ENCODE measurements around the gene CRADD. TPM values are rescaled to one million over a fixed set of nuclear protein-coding genes. Genes with fewer than 3 reads are reported as not detected.
"Not testable (repeated sequence)": the region's sequence is repeated elsewhere in the genome, so short reads cannot be mapped to it uniquely, and the experiment has no call there.

The CRADD gene
- total RNA-seq, 1 donor from 2014 or later: 9.8 TPM

DNA sequence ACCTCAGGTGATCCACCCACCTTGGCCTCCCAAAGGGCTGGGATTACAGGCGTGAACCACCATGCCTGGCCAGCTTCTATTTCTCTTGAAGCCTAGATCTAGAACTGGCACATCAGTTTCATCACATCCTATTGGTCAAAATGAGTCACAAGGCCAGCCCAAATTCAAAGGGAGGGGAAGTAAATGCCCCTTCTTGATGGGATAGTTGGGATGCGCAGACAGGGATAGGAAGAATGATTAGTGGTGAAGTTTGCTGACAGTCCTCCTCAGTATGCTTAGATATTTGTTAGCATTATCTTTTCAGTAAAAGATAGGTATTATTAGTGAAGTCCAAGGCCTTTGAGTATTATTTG lies 33.4 kb downstream of the CRADD start:
- TF ChIP-seq, protein P1, sequence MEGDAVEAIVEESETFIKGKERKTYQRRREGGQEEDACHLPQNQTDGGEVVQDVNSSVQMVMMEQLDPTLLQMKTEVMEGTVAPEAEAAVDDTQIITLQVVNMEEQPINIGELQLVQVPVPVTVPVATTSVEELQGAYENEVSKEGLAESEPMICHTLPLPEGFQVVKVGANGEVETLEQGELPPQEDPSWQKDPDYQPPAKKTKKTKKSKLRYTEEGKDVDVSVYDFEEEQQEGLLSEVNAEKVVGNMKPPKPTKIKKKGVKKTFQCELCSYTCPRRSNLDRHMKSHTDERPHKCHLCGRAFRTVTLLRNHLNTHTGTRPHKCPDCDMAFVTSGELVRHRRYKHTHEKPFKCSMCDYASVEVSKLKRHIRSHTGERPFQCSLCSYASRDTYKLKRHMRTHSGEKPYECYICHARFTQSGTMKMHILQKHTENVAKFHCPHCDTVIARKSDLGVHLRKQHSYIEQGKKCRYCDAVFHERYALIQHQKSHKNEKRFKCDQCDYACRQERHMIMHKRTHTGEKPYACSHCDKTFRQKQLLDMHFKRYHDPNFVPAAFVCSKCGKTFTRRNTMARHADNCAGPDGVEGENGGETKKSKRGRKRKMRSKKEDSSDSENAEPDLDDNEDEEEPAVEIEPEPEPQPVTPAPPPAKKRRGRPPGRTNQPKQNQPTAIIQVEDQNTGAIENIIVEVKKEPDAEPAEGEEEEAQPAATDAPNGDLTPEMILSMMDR (conservative IDR thresholded peaks at IDR 0.05): no peak
- Mint-ChIP-seq H3K27ac (ENCODE audit: unreplicated experiment) (no peak overlapping the region), H3K27me3 (ENCODE audit: low read depth) (no peaks in the 10 kb centered on the region), H3K4me3 (no peak overlapping the region), H3K9me3 (peaks cover 12% of the 10 kb centered on the region), H3K4me1 (peaks cover 5% of the 10 kb centered on the region), H3K36me3 (ENCODE audit: low read depth) (peaks cover 14% of the 10 kb centered on the region)
- no peak for DNase-seq (ENCODE audit: low read depth, low spot score)

DNA sequence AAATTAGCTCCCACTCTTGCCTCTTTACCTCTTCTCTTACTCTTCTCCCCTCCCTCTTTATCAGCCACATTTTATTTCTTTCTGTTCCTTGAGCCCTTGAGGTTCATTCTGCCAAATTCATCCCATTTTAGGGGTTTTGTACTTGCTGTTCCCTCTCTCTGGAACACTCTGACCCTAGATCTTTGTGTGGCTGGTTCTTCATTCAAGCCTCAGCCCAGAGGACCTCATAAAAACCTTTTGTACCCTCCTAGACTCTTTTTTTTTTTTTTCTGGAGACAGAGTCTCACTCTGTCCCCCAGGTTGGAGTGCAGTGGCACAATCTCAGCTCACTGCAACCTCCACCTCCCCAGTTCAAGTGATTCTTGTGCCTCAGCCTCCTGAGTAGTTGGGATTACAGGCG lies 34.3 kb downstream of the CRADD start:
- not testable (repeated sequence) for DNase-seq (ENCODE audit: low read depth, low spot score); H3K27me3 Mint-ChIP-seq (ENCODE audit: low read depth); H3K27ac Mint-ChIP-seq (ENCODE audit: unreplicated experiment); H3K4me1 Mint-ChIP-seq; H3K4me3 Mint-ChIP-seq
- Mint-ChIP-seq H3K36me3 (ENCODE audit: low read depth) (peaks cover 14% of the 10 kb centered on the region), H3K9me3 (peaks cover 12% of the 10 kb centered on the region)

DNA sequence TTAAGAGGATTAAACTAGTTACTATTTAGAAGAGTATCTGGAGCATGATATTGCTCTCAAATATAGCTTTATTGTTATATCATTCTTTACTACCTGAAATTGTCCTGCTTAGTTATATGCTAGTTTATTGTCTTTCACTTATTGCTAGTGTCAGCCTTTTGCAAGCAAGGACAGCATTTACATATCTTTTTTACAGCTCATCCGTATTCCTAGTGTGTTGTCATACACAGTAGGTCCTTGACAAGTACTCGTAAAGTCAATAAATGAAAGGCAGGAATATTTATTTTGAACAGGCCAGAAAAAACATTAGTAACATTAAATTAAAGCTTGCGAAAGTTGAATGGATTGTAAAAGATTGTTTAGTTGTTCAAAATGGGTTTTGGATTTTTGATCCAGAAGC lies 35.0 kb downstream of the CRADD start:
- Mint-ChIP-seq H3K4me1 (peaks cover 5% of the 10 kb centered on the region), H3K9me3 (peaks cover 12% of the 10 kb centered on the region), H3K27ac (ENCODE audit: unreplicated experiment) (no peak overlapping the region), H3K27me3 (ENCODE audit: low read depth) (no peaks in the 10 kb centered on the region), H3K36me3 (ENCODE audit: low read depth) (peaks cover 14% of the 10 kb centered on the region), H3K4me3 (no peak overlapping the region)
- TF ChIP-seq, protein P1 (conservative IDR thresholded peaks at IDR 0.05): no peak
- no peak for DNase-seq (ENCODE audit: low read depth, low spot score)

DNA sequence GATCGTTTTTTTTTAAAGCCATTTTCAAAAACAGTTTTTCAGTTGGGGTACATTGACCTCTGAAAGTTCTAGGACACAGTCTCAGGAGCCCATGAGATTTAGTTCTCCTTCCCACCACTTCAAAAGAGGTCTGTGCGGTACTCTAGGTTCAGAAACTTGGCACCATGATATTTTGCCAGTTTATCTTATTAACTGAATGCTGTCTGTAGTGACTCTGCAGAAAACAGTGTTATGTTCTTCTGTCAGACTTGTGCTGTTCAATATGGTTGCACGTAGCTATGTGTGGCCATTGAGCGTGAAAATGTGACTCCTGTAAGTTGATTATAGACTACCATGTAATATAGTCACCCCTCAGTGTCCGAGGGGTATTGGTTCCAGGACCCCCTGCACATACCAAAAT lies 35.9 kb downstream of the CRADD start:
- no peak overlapping the region for H3K4me3 Mint-ChIP-seq
- peaks cover 5% of the 10 kb centered on the region for H3K4me1 Mint-ChIP-seq
- TF ChIP-seq, protein P1 (conservative IDR thresholded peaks at IDR 0.05): no peak
- no peak overlapping the region for H3K27ac Mint-ChIP-seq (ENCODE audit: unreplicated experiment)
- no peaks in the 10 kb centered on the region for H3K27me3 Mint-ChIP-seq (ENCODE audit: low read depth)
- peaks cover 18% of the 10 kb centered on the region for H3K36me3 Mint-ChIP-seq (ENCODE audit: low read depth)
- peaks cover 13% of the 10 kb centered on the region for H3K9me3 Mint-ChIP-seq
- DNase-seq (ENCODE audit: low read depth, low spot score): no peak

DNA sequence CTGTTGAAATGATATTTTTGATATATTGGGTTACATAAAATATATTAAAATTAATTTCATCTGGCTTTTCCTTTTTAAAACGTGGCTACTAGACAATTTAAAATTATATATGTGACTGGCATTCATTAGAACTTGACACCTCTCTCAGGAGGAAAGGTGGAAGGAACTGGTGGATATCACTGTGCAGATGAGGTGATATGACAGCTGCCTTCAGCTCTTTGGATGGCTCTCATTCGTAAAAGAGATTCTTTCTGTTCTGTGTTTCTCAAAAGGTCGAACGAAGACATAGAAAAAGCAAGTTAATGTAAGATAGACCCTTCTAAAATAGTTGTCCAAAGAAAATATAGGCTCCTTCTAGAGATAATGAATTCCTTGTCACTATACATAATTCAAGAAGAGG lies 36.6 kb downstream of the CRADD start:
- Mint-ChIP-seq H3K27ac (ENCODE audit: unreplicated experiment) (no peak overlapping the region), H3K9me3 (peaks cover 16% of the 10 kb centered on the region), H3K4me3 (no peak overlapping the region), H3K27me3 (ENCODE audit: low read depth) (no peaks in the 10 kb centered on the region), H3K36me3 (ENCODE audit: low read depth) (peaks cover 24% of the 10 kb centered on the region), H3K4me1 (peaks cover 5% of the 10 kb centered on the region)
- no peak for DNase-seq (ENCODE audit: low read depth, low spot score)
- TF ChIP-seq, protein P1 (conservative IDR thresholded peaks at IDR 0.05): no peak

DNA sequence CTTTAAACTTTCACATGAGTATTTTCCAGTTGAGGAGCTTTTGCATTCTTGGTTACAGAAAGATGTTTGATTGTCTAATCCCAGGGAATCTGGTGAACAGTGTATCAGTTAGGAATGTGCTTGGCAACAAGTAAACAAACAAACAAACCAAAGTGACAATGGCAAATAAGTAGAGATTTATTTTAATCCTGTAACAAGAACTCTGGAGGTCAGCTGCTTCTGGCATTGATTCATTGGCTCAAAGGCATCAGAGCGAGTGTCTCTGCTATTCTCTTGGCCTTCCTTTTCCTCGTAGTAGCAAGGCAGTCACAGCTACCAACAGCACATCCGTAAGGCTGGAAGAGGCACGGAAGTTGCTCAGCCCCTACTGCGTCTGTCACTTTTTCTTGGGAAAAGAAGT lies 37.2 kb downstream of the CRADD start:
- no peak overlapping the region for H3K4me3 Mint-ChIP-seq
- TF ChIP-seq, protein P1 (conservative IDR thresholded peaks at IDR 0.05): no peak
- peaks cover 21% of the 10 kb centered on the region for H3K36me3 Mint-ChIP-seq (ENCODE audit: low read depth)
- no peaks in the 10 kb centered on the region for H3K27me3 Mint-ChIP-seq (ENCODE audit: low read depth)
- no peak for DNase-seq (ENCODE audit: low read depth, low spot score)
- no peak overlapping the region for H3K27ac Mint-ChIP-seq (ENCODE audit: unreplicated experiment)
- peaks cover 13% of the 10 kb centered on the region for H3K9me3 Mint-ChIP-seq
- peaks cover 5% of the 10 kb centered on the region for H3K4me1 Mint-ChIP-seq
